Activated T-helper 2 cell treated with anti-CD3 and anti-CD28 coated beads, Interferon-gamma antibody, Interleukin-2, Interleukin-4, amounts not matched to agents 10 μg/mL and 5 μg/mL and 100 μg/mL, durations not matched to agents 14 hours and 24 hours and 36 hours (primary cell): ENCODE data around the gene GPA33. TPM values are rescaled to one million over a fixed set of nuclear protein-coding genes. Genes with fewer than 3 reads are reported as not detected.

Experiments used
- DNase-seq: peaks from one replicate; pipeline ENCODE4 v3.0.0; 2021; ENCODE audit warnings: low spot score
- H3K27ac Mint-ChIP-seq: one replicate; pipeline ENCODE4 v1.8.0; 2021; ENCODE audit warnings: mixed read lengths
- H3K27me3 Mint-ChIP-seq: one replicate; pipeline ENCODE4 v1.8.0; 2021; ENCODE audit warnings: low read depth, mixed read lengths
- H3K36me3 Mint-ChIP-seq: one replicate; pipeline ENCODE4 v1.8.0; 2021; ENCODE audit warnings: low read depth, mixed read lengths
- H3K4me1 Mint-ChIP-seq: one replicate; pipeline ENCODE4 v1.8.0; 2021; ENCODE audit warnings: low read depth, mixed read lengths
- H3K4me3 Mint-ChIP-seq: one replicate; pipeline ENCODE4 v1.8.0; 2021; ENCODE audit warnings: low read depth, mild to moderate bottlenecking, moderate library complexity, mixed read lengths
- H3K9me3 Mint-ChIP-seq: one replicate; pipeline ENCODE4 v1.8.0; 2021; ENCODE audit warnings: mixed read lengths
- intact Hi-C: fragments of 100-400 bp; cut with micrococcal nuclease; formaldehyde crosslinking; loops from one replicate; pipeline ENCODE4 v1.15.1; 2023
- total RNA-seq: library from RNA; stranded (reverse); gene quantifications from 2 replicates; pipeline ENCODE4 v1.2.3, GENCODE V29; 2022

GPA33 gene
- total RNA-seq, 1 donor from 2014 or later = 0.09 TPM

- no peak overlapping the region for H3K27ac Mint-ChIP-seq
- H3K4me1 Mint-ChIP-seq = peaks cover 7% of the 10 kb centered on the region
- no peaks in the 10 kb centered on the region for H3K9me3 Mint-ChIP-seq
- peaks cover 35% of the 10 kb centered on the region for H3K27me3 Mint-ChIP-seq
- no peaks in the 10 kb centered on the region for H3K36me3 Mint-ChIP-seq
- DNase-seq = no peak
- H3K4me3 Mint-ChIP-seq = no peak overlapping the region
- intact Hi-C loops = no loop called here
Observed at GRCh38 chr1:167013108-167013929, 76.9 kb downstream of the GPA33 start.

- Mint-ChIP-seq H3K9me3 (no peaks in the 10 kb centered on the region), H3K36me3 (no peaks in the 10 kb centered on the region), H3K4me3 (no peak overlapping the region), H3K27ac (no peak overlapping the region), H3K4me1 (peaks cover 7% of the 10 kb centered on the region), H3K27me3 (peaks cover 37% of the 10 kb centered on the region)
- no peak for DNase-seq
- intact Hi-C loops = no loop called here
Observed at GRCh38 chr1:167012570-167012969, 77.6 kb downstream of the GPA33 start.

- Mint-ChIP-seq H3K4me1 (peaks cover 7% of the 10 kb centered on the region), H3K36me3 (no peaks in the 10 kb centered on the region), H3K27ac (no peak overlapping the region), H3K27me3 (peaks cover 42% of the 10 kb centered on the region), H3K9me3 (no peaks in the 10 kb centered on the region), H3K4me3 (no peak overlapping the region)
- intact Hi-C loops = no loop called here
- DNase-seq = no peak
Observed at GRCh38 chr1:167011560-167012191, 78.5 kb downstream of the GPA33 start.

GRCh38 chr1:167003711-167004110, 86.5 kb downstream of the GPA33 start:
- H3K4me3 Mint-ChIP-seq = no peak overlapping the region
- H3K36me3 Mint-ChIP-seq = no peaks in the 10 kb centered on the region
- intact Hi-C loops = no loop called here
- H3K4me1 Mint-ChIP-seq = peaks cover 14% of the 10 kb centered on the region
- H3K27me3 Mint-ChIP-seq = peaks cover 21% of the 10 kb centered on the region
- H3K9me3 Mint-ChIP-seq = peaks cover 30% of the 10 kb centered on the region
- no peak for DNase-seq
- H3K27ac Mint-ChIP-seq = no peak overlapping the region

Other genes starting within 250 kb of the GPA33 start
- 15.3 and 16.0 TPM in 2 replicates for gene TADA1, start 214.1 kb downstream of the GPA33 start, total RNA-seq
- 18.5 and 22.8 TPM in 2 replicates for gene ILDR2, start 114.8 kb downstream of the GPA33 start, total RNA-seq
- not detected in 2 replicates for gene MAEL, start 101.1 kb downstream of the GPA33 start, total RNA-seq
- gene STYXL2, start 3.7 kb upstream of the GPA33 start, total RNA-seq = not detected in 2 replicates
- 21.3 and 21.9 TPM in 2 replicates for gene POU2F1, start 130.5 kb upstream of the GPA33 start, total RNA-seq